Measurements from ENCODE around the gene DGLUCY. TPM values are rescaled to one million over a fixed set of nuclear protein-coding genes. Genes with fewer than 3 reads are reported as not detected.
"Not testable (repeated sequence)": the region's sequence is repeated elsewhere in the genome, so short reads cannot be mapped to it uniquely, and the experiment has no call there.

Gene DGLUCY
- total RNA-seq, 2 experiments from 2014 or later: 46.3 to 55.2 TPM

- peaks cover 2% of the 10 kb centered on the region for H3K27me3 Mint-ChIP-seq
- ChIA-PET POLR2A (no interaction called here), CTCF (interaction anchor here (0.7 to 1.6 kb wide), 3 partner anchors 10 to 46 kb away, joined by 3 to 5 read pairs (median 4); no protein-coding TSS in a partner anchor)
- peaks cover 14% of the 10 kb centered on the region for H3K4me1 Mint-ChIP-seq
- DNase-seq (no peak), ATAC-seq (no peak)
- intact Hi-C loops (cut with DNase I, micrococcal nuclease): no loop called here
- H3K27ac Mint-ChIP-seq: no peak overlapping the region
- H3K9me3 Mint-ChIP-seq (ENCODE audit: low read depth): no peaks in the 10 kb centered on the region
- no peaks in the 10 kb centered on the region for H3K36me3 Mint-ChIP-seq (ENCODE audit: low read depth)
- H3K4me3 Mint-ChIP-seq: no peak overlapping the region
Observed at GRCh38 chr14:91088585-91089235, 25.2 kb upstream of the DGLUCY start.

- Mint-ChIP-seq H3K4me1 (peaks cover 14% of the 10 kb centered on the region), H3K4me3 (no peak overlapping the region), H3K9me3 (ENCODE audit: low read depth) (no peaks in the 10 kb centered on the region), H3K27me3 (peaks cover 2% of the 10 kb centered on the region), H3K27ac (no peak overlapping the region), H3K36me3 (ENCODE audit: low read depth) (no peaks in the 10 kb centered on the region)
- ChIA-PET CTCF (interaction anchor here (0.5 to 0.6 kb wide), 2 partner anchors 68 to 302 kb away, joined by 3 read pairs; no protein-coding TSS in a partner anchor), POLR2A (interaction anchor here (0.6 kb wide), 1 partner anchor 202 kb away, joined by 3 read pairs; no protein-coding TSS in a partner anchor)
- ATAC-seq (no peak), DNase-seq (no peak)
- intact Hi-C loops (cut with DNase I, micrococcal nuclease): no loop called here
Observed at GRCh38 chr14:91089958-91090535, 23.8 kb upstream of the DGLUCY start.

DNA sequence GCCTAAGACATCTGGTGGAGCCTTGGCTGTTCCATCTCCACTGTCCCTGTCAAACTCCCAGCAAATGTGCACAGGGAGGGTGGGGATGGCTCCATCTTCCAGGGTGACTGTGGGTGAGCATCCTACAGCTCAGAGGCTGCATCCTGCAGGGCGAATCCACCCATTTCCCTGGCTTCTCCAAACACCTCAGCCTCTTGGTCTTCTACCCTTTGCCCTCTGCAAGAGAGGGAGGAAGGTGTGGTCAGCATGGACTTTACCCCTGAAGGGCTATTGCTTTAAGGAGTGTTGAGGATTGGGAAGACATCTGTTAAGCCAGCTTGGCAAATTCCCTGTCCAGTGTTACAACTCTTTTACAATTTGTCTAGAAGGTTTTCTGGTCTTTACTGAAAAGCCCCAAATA lies 23.1 kb upstream of the DGLUCY start:
- DNase-seq (no peak), ATAC-seq (no peak)
- Mint-ChIP-seq H3K4me1 (peaks cover 14% of the 10 kb centered on the region), H3K27me3 (no peaks in the 10 kb centered on the region), H3K9me3 (ENCODE audit: low read depth) (no peaks in the 10 kb centered on the region), H3K27ac (no peak overlapping the region), H3K36me3 (ENCODE audit: low read depth) (no peaks in the 10 kb centered on the region), H3K4me3 (no peak overlapping the region)
- intact Hi-C loops (cut with DNase I, micrococcal nuclease): no loop called here
- ChIA-PET CTCF (interaction anchor here (0.5 kb wide), 1 partner anchor 301 kb away, joined by 3 read pairs; no protein-coding TSS in a partner anchor), POLR2A (no interaction called here)

DNA sequence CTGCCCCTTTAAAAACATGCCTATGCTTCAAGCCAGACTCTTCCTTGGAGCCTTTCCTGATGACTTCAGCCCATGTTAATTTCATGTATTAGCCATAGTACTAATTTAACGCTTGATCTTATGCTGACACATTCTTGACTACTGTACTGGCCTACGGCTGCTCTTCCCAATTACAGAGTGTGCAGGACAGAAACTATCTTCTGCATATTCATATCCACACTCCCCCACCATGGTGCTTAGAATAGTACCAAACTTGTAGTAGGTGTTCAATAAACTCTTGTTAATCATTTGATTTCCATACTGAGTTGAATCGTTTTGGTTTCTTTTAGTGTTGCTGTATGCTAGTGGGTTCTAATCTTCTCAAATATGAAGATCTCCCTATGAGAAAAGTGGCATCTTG lies 21.8 kb upstream of the DGLUCY start:
- Mint-ChIP-seq H3K27me3 (peaks cover 3% of the 10 kb centered on the region), H3K36me3 (ENCODE audit: low read depth) (no peaks in the 10 kb centered on the region), H3K27ac (no peak overlapping the region), H3K4me1 (peaks cover 12% of the 10 kb centered on the region), H3K4me3 (no peak overlapping the region), H3K9me3 (ENCODE audit: low read depth) (no peaks in the 10 kb centered on the region)
- ChIA-PET CTCF (no interaction called here), POLR2A (no interaction called here)
- ATAC-seq: peak; percentile 51
- DNase-seq: no peak
- intact Hi-C loops (cut with DNase I, micrococcal nuclease): no loop called here

DNA sequence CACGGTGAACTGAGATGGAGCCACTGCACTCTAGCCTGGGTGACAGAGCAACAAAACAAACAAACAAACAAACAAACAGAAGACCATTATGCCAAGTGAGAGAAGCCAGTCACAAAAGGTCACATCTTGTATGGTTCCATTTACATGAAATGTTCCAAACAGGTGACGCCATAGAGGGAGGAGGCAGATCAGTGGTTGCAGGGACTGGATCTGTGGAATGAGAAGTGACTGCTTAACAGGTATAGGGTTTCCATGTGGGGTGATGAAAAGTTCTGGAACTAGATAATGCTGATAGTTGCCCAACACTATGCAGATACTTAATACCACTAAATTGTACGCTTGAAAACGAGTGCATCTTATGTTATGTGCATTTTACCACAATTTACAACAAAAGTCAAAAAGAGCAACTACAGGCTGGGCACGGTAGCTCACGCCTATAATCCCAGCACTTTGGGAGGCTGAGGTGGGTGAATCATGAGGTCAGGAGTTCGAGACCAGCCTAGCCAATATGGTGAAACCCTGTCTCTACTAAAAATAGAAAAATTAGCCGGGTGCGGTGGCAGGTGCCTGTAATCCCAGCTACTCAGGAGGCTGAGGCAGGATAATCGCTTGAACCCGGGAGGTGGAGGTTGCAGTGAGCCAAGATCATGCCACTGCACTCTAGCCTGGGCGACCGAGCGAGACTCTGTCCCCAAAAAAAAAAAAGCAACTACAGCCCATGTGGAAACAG lies 20.0 kb upstream of the DGLUCY start:
- POLR2A ChIA-PET; ATAC-seq; H3K27me3 Mint-ChIP-seq; DNase-seq; H3K27ac Mint-ChIP-seq; intact Hi-C loops (cut with DNase I, micrococcal nuclease); H3K4me3 Mint-ChIP-seq; H3K36me3 Mint-ChIP-seq (ENCODE audit: low read depth); H3K9me3 Mint-ChIP-seq (ENCODE audit: low read depth); CTCF ChIA-PET; H3K4me1 Mint-ChIP-seq: not testable (repeated sequence)

GRCh38 chr14:91094772-91095171 lies 19.1 kb upstream of the DGLUCY start:
- Mint-ChIP-seq H3K4me3 (no peak overlapping the region), H3K27me3 (peaks cover 3% of the 10 kb centered on the region), H3K9me3 (ENCODE audit: low read depth) (no peaks in the 10 kb centered on the region), H3K4me1 (peaks cover 5% of the 10 kb centered on the region), H3K27ac (no peak overlapping the region), H3K36me3 (ENCODE audit: low read depth) (no peaks in the 10 kb centered on the region)
- ATAC-seq (no peak), DNase-seq (no peak)
- ChIA-PET CTCF (interaction anchor here (0.6 kb wide), 1 partner anchor 535 kb away, joined by 4 read pairs; no protein-coding TSS in a partner anchor), POLR2A (no interaction called here)
- intact Hi-C loops (cut with DNase I, micrococcal nuclease): no loop called here

- intact Hi-C loops (cut with DNase I, micrococcal nuclease): no loop called here
- no peak overlapping the region for H3K4me3 Mint-ChIP-seq
- ATAC-seq (no peak), DNase-seq (no peak)
- H3K4me1 Mint-ChIP-seq: peaks cover 7% of the 10 kb centered on the region
- no peak overlapping the region for H3K27ac Mint-ChIP-seq
- ChIA-PET CTCF (interaction anchor here (0.6 kb wide), 1 partner anchor 535 kb away, joined by 4 read pairs; no protein-coding TSS in a partner anchor), POLR2A (no interaction called here)
- no peaks in the 10 kb centered on the region for H3K9me3 Mint-ChIP-seq (ENCODE audit: low read depth)
- no peaks in the 10 kb centered on the region for H3K36me3 Mint-ChIP-seq (ENCODE audit: low read depth)
- peaks cover 3% of the 10 kb centered on the region for H3K27me3 Mint-ChIP-seq
Observed at GRCh38 chr14:91095178-91095577, 18.7 kb upstream of the DGLUCY start.

- ChIA-PET CTCF (interaction anchor here (0.6 to 2.2 kb wide), 6 partner anchors 10 to 195 kb away, joined by 3 to 6 read pairs (median 4); no protein-coding TSS in a partner anchor), POLR2A (interaction anchor here (0.7 kb wide), 1 partner anchor 59 kb away, joined by 3 read pairs; no protein-coding TSS in a partner anchor)
- H3K27ac Mint-ChIP-seq; intact Hi-C loops (cut with DNase I, micrococcal nuclease); H3K27me3 Mint-ChIP-seq; H3K9me3 Mint-ChIP-seq (ENCODE audit: low read depth); H3K4me1 Mint-ChIP-seq; DNase-seq; H3K4me3 Mint-ChIP-seq; ATAC-seq; H3K36me3 Mint-ChIP-seq (ENCODE audit: low read depth): not testable (repeated sequence)
Observed at GRCh38 chr14:91097657-91098056, 16.2 kb upstream of the DGLUCY start.

GRCh38 chr14:91098591-91098990 lies 15.3 kb upstream of the DGLUCY start:
- Mint-ChIP-seq H3K9me3 (ENCODE audit: low read depth) (no peaks in the 10 kb centered on the region), H3K27ac (no peak overlapping the region), H3K4me3 (no peak overlapping the region), H3K36me3 (ENCODE audit: low read depth) (no peaks in the 10 kb centered on the region), H3K4me1 (peaks cover 7% of the 10 kb centered on the region), H3K27me3 (peaks cover 3% of the 10 kb centered on the region)
- intact Hi-C loops (cut with DNase I, micrococcal nuclease): no loop called here
- ChIA-PET CTCF (interaction anchor here (1.0 to 1.3 kb wide), 4 partner anchors 9 to 18 kb away, joined by 3 to 7 read pairs (median 4); no protein-coding TSS in a partner anchor), POLR2A (no interaction called here)
- ATAC-seq (no peak), DNase-seq (no peak)

GRCh38 chr14:91100102-91100501 lies 13.8 kb upstream of the DGLUCY start:
- H3K27ac Mint-ChIP-seq: no peak overlapping the region
- ChIA-PET CTCF (interaction anchor here (0.7 to 1.2 kb wide), 4 partner anchors 15 to 102 kb away, joined by 3 to 5 read pairs (median 4); no protein-coding TSS in a partner anchor), POLR2A (no interaction called here)
- intact Hi-C loops (cut with DNase I, micrococcal nuclease): no loop called here
- ATAC-seq (peak; percentile 71), DNase-seq (no peak)
- peaks cover 3% of the 10 kb centered on the region for H3K27me3 Mint-ChIP-seq
- H3K9me3 Mint-ChIP-seq (ENCODE audit: low read depth): no peaks in the 10 kb centered on the region
- H3K36me3 Mint-ChIP-seq (ENCODE audit: low read depth): no peaks in the 10 kb centered on the region
- H3K4me1 Mint-ChIP-seq: peaks cover 7% of the 10 kb centered on the region
- H3K4me3 Mint-ChIP-seq: no peak overlapping the region

- POLR2A ChIA-PET: no interaction called here
- ATAC-seq: no peak
- H3K27ac Mint-ChIP-seq: no peak overlapping the region
- no peaks in the 10 kb centered on the region for H3K27me3 Mint-ChIP-seq
- no peak for DNase-seq
- H3K9me3 Mint-ChIP-seq (ENCODE audit: low read depth): no peaks in the 10 kb centered on the region
- H3K36me3 Mint-ChIP-seq (ENCODE audit: low read depth): no peaks in the 10 kb centered on the region
- peaks cover 15% of the 10 kb centered on the region for H3K4me1 Mint-ChIP-seq
- CTCF ChIA-PET: no interaction called here
- intact Hi-C loops (cut with DNase I, micrococcal nuclease): no loop called here
- no peak overlapping the region for H3K4me3 Mint-ChIP-seq
Observed at GRCh38 chr14:91103116-91103515, 10.8 kb upstream of the DGLUCY start.

Data from activated CD4-positive, alpha-beta T cell treated with anti-CD3 and anti-CD28 coated beads for 36 hours (primary cell).